ENCODE measurements around the gene PPDPF.
A peak's percentile ranks its signal among the peaks of the same experiment; 100 is the strongest.
"Not testable (repeated sequence)": the region's sequence is repeated elsewhere in the genome, so short reads cannot be mapped to it uniquely, and the experiment has no call there.

Gene PPDPF

GRCh38 chr20:63566395-63567135 lies 46.0 kb downstream of the PPDPF start:
- DNase-seq: no peak

GRCh38 chr20:63567136-63567385 lies 46.5 kb downstream of the PPDPF start:
- no peak for DNase-seq

GRCh38 chr20:63567386-63568169 lies 47.0 kb downstream of the PPDPF start:
- peak; percentile 53 for DNase-seq

- no peak for DNase-seq
These were observed 47.8 kb downstream of the PPDPF start for GRCh38 chr20:63568170-63568981.

- no peak for DNase-seq
These were observed 48.7 kb downstream of the PPDPF start for GRCh38 chr20:63568986-63569949.

- DNase-seq: no peak
These were observed 49.9 kb downstream of the PPDPF start for GRCh38 chr20:63570281-63571086.

GRCh38 chr20:63571087-63571478 lies 50.5 kb downstream of the PPDPF start:
- DNase-seq: not testable (repeated sequence)

Measured in activated gamma-delta T cell (primary cell).